GM12872 (cell line): ENCODE measurements around the gene NR1D1.

Experiments used
- CTCF ChIP-seq: IDR thresholded peaks from 3 replicates; pipeline ENCODE4 v1.5.1; 2011; ENCODE audit warnings: low read depth, mild to moderate bottlenecking, low read length, moderate library complexity; ENCODE audit not compliant: insufficient read depth

NR1D1 gene

GRCh38 chr17:40103688-40104087 lies 3.3 kb upstream of the NR1D1 start:
- TF ChIP-seq CTCF, result no peak

GRCh38 chr17:40103071-40103661 lies 2.8 kb upstream of the NR1D1 start:
- no peak for TF ChIP-seq CTCF

- no peak for TF ChIP-seq CTCF
Measured at GRCh38 chr17:40101367-40102210, 1.2 kb upstream of the NR1D1 start.

DNA sequence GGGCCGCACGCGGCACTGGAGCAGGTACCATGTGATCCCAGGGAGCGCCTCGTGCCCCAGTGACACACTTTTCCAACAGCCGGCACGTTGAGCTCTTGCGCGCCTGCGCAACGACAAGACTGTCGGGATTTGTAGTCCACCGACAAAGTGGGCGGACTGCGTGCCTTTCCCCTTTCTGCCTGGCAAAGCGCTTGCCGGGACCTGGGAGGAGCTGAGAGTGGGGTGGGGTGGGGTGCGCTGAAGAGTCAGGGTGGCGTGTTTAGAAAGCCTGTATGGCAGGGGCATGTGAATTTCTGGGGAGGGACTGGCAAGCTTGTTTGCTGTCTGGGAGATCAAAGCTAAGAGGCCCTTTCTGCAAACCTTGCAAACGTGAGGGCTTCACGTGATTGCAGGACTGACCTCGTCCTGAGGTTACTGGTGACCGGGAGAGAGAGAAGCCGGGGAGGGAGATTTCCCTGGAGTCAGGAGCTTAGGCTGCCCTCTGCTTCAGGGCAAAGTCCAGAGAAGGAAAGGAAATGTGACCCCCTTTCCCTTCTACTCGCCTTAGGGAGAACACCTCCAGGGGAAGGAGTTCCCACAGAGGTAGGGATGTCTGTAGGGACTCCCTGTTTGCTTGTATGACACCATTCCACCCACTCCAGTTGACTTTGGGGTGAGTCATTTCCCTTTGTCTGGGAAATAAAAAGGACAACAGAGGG lies 429 bp upstream of the NR1D1 start:
- TF ChIP-seq CTCF, result no peak

DNA sequence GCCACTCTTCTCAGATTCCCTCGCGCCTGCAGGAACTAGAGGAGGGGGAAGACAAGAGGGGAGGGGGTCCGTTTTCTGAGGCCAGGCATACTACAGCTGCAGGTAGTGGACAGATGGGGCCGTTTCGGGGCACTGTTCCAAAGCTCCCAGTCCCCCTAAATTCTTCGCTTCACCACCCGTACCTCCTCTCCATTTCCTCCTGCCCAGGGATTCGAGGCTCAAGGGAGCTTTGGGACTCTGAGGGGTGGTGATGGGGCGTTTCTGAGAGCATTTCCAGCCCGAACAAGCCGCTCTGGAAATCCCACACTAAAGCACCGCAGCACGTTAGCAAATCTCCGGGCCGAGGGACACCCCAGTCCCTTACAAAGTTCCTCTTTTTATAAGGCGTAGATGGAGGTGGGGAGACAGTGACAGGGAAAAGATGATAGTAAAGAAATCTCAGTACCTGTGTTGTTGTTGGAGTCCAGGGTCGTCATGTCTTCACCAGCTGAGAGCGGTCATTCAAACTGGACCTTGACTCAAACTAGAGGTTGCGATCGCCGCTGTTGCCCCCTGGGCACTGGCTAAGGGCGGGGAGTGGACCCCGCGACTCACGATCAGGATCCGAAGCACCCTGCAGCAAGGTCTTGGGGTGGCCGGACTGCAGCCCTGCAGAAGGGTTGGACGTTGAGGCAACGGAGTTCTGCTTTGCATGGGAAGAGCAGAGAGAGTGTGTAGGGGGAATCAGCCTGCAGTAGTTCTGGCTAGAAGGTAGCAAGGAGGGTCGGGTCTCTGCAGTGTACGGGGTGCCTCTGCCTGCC lies 570 bp downstream of the NR1D1 start:
- no peak for TF ChIP-seq CTCF

GRCh38 chr17:40098846-40099618 lies 1.4 kb downstream of the NR1D1 start:
- no peak for TF ChIP-seq CTCF
